Mammary epithelial cell (primary cell): ENCODE results near the gene TIPARP.

Experiments
- CTCF ChIP-seq, 2 donors: IDR thresholded peaks in 1 of 2; conservative IDR thresholded peaks in 1 of 2; 2 replicates each; pipeline ENCODE4 v1.5.1; 2011 to 2012; ENCODE audit warnings: inconsistent platforms in 2 of 2, low read length in 2 of 2, mild to moderate bottlenecking in 2 of 2, control low read depth in 1 of 2, low read depth in 1 of 2; ENCODE audit not compliant: insufficient read depth in 1 of 2; ENCODE audit errors: extremely low read depth in 1 of 2
- EZH2 ChIP-seq: IDR thresholded peaks from 2 replicates; pipeline ENCODE4 v1.6.1; 2012; ENCODE audit warnings: low read length, inconsistent platforms, borderline replicate concordance

DNA sequence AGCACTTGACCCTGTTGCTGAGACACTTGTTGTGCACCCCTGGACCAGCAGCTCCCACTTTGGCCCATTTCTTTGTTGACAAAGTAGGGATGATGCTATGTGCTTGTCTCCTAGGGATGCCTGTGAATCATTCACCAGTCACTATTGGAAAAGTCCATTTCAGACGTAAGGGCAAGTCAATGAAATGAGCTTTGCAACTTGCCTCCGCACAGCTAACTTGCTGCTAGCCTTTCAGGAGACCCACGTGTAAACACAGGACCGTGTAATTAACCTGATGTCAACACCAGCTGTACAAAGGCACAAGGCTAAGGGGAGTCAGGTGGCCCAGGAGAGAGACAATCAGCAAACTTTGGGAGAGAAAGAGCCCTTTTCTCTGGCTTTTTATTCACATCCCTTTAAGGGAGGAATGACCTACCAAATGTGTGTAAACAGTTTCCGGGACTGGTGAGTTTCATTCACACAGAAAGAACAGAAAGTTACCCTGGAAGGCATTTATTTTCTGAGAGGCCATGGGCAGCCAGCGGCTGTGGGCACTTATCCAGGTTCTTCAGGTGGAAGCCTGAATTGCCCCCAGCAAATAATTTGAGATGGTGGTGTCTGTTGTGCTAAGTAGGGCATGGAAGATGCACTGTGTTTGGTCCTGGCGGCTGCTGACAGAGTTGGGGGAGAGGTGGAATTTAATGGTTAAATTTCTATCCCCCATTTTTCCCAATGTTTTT is 54.0 kb downstream of the TIPARP start:
- TF ChIP-seq CTCF (conservative IDR thresholded peaks at IDR 0.05 in 1 of 2, IDR thresholded peaks at IDR 0.05 in 1 of 2; ENCODE audit: extremely low read depth in 1 of 2, insufficient read depth in 1 of 2, low read depth in 1 of 2, low read length in 2 of 2) = no peak
- TF ChIP-seq EZH2 = no peak
